HEK293 (cell line): ENCODE measurements around the gene CEP350.
"Not testable (repeated sequence)": the region's sequence is repeated elsewhere in the genome, so short reads cannot be mapped to it uniquely, and the experiment has no call there.

Experiments
- CTCF ChIA-PET: fragments of 350-600 bp; formaldehyde crosslinking; extraction: SDS; loops from one replicate; lab custom pipeline; 2021; ENCODE audit warnings: antibody characterized with exemption; lab: Yijun Ruan, JAX
- POLR2A ChIA-PET: fragments of 300-600 bp; formaldehyde crosslinking; extraction: SDS; loops from one replicate; lab custom pipeline; 2020; ENCODE audit warnings: antibody characterized with exemption, inconsistent platforms; lab: Yijun Ruan, JAX
- H3K27ac ChIP-seq: fragments of 200-500 bp; sonication (Bioruptor generic); 2 replicates; pipeline ENCODE4 v1.5.1; 2014; ENCODE audit warnings: low read depth, low read length, control low read depth, inconsistent platforms; ENCODE audit errors: extremely low read depth
- H3K36me3 ChIP-seq, 2 experiments: fragments of 200-500 bp in 1 of 2; sonication (Bioruptor generic) in 1 of 2; 1 replicate in 1 of 2; 2 replicates in 1 of 2; pipeline ENCODE4 v1.5.1; 2014 to 2017; ENCODE audit warnings: inconsistent platforms in 2 of 2, low read length in 2 of 2; ENCODE audit not compliant: control insufficient read depth in 2 of 2, insufficient read depth in 1 of 2
- H3K4me1 ChIP-seq: fragments of 200-500 bp; sonication (Bioruptor generic); 2 replicates; pipeline ENCODE4 v1.5.1; 2014; ENCODE audit warnings: mild to moderate bottlenecking, low read length, inconsistent platforms; ENCODE audit not compliant: control insufficient read depth, insufficient read depth
- H3K4me3 ChIP-seq: 2 replicates; pipeline ENCODE4 v1.5.1; 2011; ENCODE audit warnings: low read depth, mild to moderate bottlenecking, control low read depth, low read length, moderate library complexity
- H3K9me3 ChIP-seq: fragments of 200-500 bp; sonication (Bioruptor generic); 2 replicates; pipeline ENCODE4 v1.5.1; 2014; ENCODE audit warnings: low read depth, low read length, inconsistent platforms; ENCODE audit not compliant: control insufficient read depth, insufficient read depth
- FEZF1 ChIP-seq: fragments of 450-650 bp; formaldehyde crosslinking; IDR thresholded peaks from 2 replicates; pipeline ENCODE4 v1.5.1; 2016; ENCODE audit warnings: missing biosample characterization, missing genetic modification characterization
- GLIS1 ChIP-seq: fragments of 450-650 bp; formaldehyde crosslinking; IDR thresholded peaks from 2 replicates; pipeline ENCODE4 v1.5.1; 2016; ENCODE audit warnings: missing biosample characterization, missing genetic modification characterization
- KLF9 ChIP-seq: fragments of 450-650 bp; formaldehyde crosslinking; IDR thresholded peaks from 2 replicates; pipeline ENCODE4 v1.5.1; 2016; ENCODE audit warnings: missing biosample characterization, missing genetic modification characterization, low read depth
- TCF7L2 ChIP-seq: IDR thresholded peaks from 2 replicates; pipeline ENCODE4 v1.6.1; 2011; ENCODE audit warnings: low read depth, mild to moderate bottlenecking, inconsistent platforms, low read length, moderate library complexity, borderline replicate concordance
- ZBTB7A ChIP-seq: fragments of 450-650 bp; formaldehyde crosslinking; IDR thresholded peaks from 2 replicates; pipeline ENCODE4 v1.5.1; 2016; ENCODE audit warnings: low read depth, missing biosample characterization, missing genetic modification characterization
- ZFHX2 ChIP-seq: fragments of 450-650 bp; formaldehyde crosslinking; conservative IDR thresholded peaks from 2 replicates; pipeline ENCODE4 v1.5.1; 2016; ENCODE audit warnings: missing biosample characterization, missing genetic modification characterization
- ZNF146 ChIP-seq: fragments of 450-650 bp; formaldehyde crosslinking; IDR thresholded peaks from 2 replicates; pipeline ENCODE4 v1.5.1; 2016; ENCODE audit warnings: missing biosample characterization, missing genetic modification characterization
- ZNF16 ChIP-seq: fragments of 450-650 bp; formaldehyde crosslinking; IDR thresholded peaks from 2 replicates; pipeline ENCODE4 v1.5.1; 2016; ENCODE audit warnings: low read depth, missing biosample characterization, missing genetic modification characterization
- ZNF394 ChIP-seq: fragments of 450-650 bp; formaldehyde crosslinking; IDR thresholded peaks from 2 replicates; pipeline ENCODE4 v1.5.1; 2016; ENCODE audit warnings: missing biosample characterization, missing genetic modification characterization, mild to moderate bottlenecking, moderate library complexity, borderline replicate concordance
- ZNF416 ChIP-seq: fragments of 450-650 bp; formaldehyde crosslinking; IDR thresholded peaks from 2 replicates; pipeline ENCODE4 v1.5.1; 2016; ENCODE audit warnings: missing biosample characterization, missing genetic modification characterization
- ZNF473 ChIP-seq: fragments of 450-650 bp; formaldehyde crosslinking; IDR thresholded peaks from 2 replicates; pipeline ENCODE4 v1.5.1; 2017; ENCODE audit warnings: missing biosample characterization, missing genetic modification characterization
- ZNF555 ChIP-seq: fragments of 450-650 bp; formaldehyde crosslinking; conservative IDR thresholded peaks from 2 replicates; pipeline ENCODE4 v1.5.1; 2017; ENCODE audit warnings: missing biosample characterization, mild to moderate bottlenecking, missing genetic modification characterization, inconsistent platforms
- ZNF610 ChIP-seq: fragments of 450-650 bp; formaldehyde crosslinking; IDR thresholded peaks from 2 replicates; pipeline ENCODE4 v1.5.1; 2016; ENCODE audit warnings: missing biosample characterization, missing genetic modification characterization, borderline replicate concordance
- ZNF654 ChIP-seq: fragments of 450-650 bp; formaldehyde crosslinking; IDR thresholded peaks from 2 replicates; pipeline ENCODE4 v1.5.1; 2016; ENCODE audit warnings: low read depth, missing biosample characterization, missing genetic modification characterization
- ZNF792 ChIP-seq: fragments of 450-650 bp; formaldehyde crosslinking; IDR thresholded peaks from 2 replicates; pipeline ENCODE4 v1.5.1; 2016; ENCODE audit warnings: missing biosample characterization, missing genetic modification characterization
- ZSCAN16 ChIP-seq: fragments of 450-650 bp; formaldehyde crosslinking; IDR thresholded peaks from 2 replicates; pipeline ENCODE4 v1.5.1; 2016; ENCODE audit warnings: missing biosample characterization, missing genetic modification characterization
- ZSCAN30 ChIP-seq: fragments of 450-650 bp; IDR thresholded peaks from 2 replicates; pipeline ENCODE4 v1.5.1; 2018; ENCODE audit warnings: missing biosample characterization, mild to moderate bottlenecking, missing genetic modification characterization, moderate library complexity
- ZXDB ChIP-seq: fragments of 450-650 bp; formaldehyde crosslinking; IDR thresholded peaks from 2 replicates; pipeline ENCODE4 v1.5.1; 2016; ENCODE audit warnings: missing biosample characterization, missing genetic modification characterization
- TF ChIP-seq, protein P1 (sequence below): fragments of 450-650 bp; formaldehyde crosslinking; IDR thresholded peaks from 2 replicates; pipeline ENCODE4 v1.5.1; 2016; ENCODE audit warnings: missing biosample characterization, missing genetic modification characterization
- TF ChIP-seq, protein P2 (sequence below): fragments of 450-650 bp; formaldehyde crosslinking; IDR thresholded peaks from 2 replicates; pipeline ENCODE4 v1.5.1; 2016; ENCODE audit warnings: missing biosample characterization, missing genetic modification characterization
- TF ChIP-seq, protein P3 (sequence below): fragments of 450-650 bp; formaldehyde crosslinking; IDR thresholded peaks from 2 replicates; pipeline ENCODE4 v1.5.1; 2016; ENCODE audit warnings: missing biosample characterization, missing genetic modification characterization

The CEP350 gene

DNA sequence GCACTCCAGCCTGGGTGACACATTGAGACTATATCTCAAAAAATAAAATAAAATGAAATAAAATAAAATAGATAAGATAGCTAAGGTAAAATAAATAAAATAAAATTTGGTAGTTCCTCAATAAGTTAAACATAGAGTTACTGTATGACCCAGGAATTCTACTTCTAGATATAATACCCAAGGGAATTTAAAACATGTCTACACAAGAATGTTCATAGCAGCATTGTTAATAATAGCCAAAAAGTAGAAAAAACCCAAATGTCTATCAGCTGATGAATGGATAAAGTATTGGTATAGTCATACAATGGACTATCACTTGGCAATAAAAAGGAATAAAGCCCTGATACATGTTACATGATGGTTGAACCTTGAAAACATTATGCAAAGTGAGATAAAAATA lies 47.8 kb downstream of the CEP350 start:
- Histone ChIP-seq H3K36me3 (peaks cover 12 to 34% of the 10 kb centered on the region in 2 experiments), H3K4me1 (no peaks in the 10 kb centered on the region)
- POLR2A ChIA-PET, result no interaction called here

DNA sequence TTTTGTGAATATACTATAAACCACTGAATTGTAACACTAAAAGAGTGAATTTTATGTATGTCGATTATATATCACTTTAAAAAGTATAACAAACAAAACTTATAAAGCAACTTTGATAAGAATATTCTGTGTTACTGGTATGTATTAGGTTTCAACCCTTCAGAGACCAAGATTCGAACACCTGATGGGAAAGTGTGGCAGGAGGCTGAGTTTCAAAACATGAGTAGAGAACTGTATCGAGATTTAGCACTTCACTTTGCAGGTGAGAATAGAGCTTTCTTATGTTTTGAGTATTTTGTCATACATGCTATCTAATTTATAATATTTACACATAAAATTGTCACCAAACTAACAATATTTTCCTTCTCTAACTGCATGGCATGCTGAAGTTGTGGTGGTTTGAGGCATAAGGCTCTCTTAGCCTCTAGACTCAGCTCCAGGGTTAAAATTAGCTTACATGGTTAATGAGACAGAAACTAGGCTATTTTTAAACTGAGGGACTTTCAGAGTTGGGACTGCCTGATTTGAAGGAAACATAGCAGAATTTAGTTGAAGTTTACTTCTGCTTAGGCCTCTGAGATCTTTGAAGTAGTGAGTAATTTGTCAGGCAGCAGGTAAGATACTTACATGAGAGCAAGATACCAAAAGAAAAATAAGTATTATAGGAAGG lies 48.6 kb downstream of the CEP350 start:
- H3K4me3 ChIP-seq, result no peak overlapping the region
- H3K36me3 ChIP-seq, result peaks cover 12 to 36% of the 10 kb centered on the region in 2 experiments
- H3K4me1 ChIP-seq, result no peaks in the 10 kb centered on the region
- H3K27ac ChIP-seq, result no peak overlapping the region; the same call in 1 of the 2 replicates
- POLR2A ChIA-PET, result interaction anchor here (1.3 kb wide), 1 partner anchor 151 kb away, joined by 3 read pairs; the partner anchor contains the start of gene QSOX1
- TF ChIP-seq ZNF792 (no peak), ZFHX2 (no peak), TCF7L2 (no peak), ZSCAN16 (tag by site-specific recombination) (no peak), ZBTB7A (tag by site-specific recombination) (no peak), ZNF16 (tag by site-specific recombination) (no peak), ZSCAN30 (tag by site-specific recombination) (no peak), ZNF394 (tag by site-specific recombination) (no peak), KLF9 (tag by site-specific recombination) (no peak)
- TF ChIP-seq, protein P1, sequence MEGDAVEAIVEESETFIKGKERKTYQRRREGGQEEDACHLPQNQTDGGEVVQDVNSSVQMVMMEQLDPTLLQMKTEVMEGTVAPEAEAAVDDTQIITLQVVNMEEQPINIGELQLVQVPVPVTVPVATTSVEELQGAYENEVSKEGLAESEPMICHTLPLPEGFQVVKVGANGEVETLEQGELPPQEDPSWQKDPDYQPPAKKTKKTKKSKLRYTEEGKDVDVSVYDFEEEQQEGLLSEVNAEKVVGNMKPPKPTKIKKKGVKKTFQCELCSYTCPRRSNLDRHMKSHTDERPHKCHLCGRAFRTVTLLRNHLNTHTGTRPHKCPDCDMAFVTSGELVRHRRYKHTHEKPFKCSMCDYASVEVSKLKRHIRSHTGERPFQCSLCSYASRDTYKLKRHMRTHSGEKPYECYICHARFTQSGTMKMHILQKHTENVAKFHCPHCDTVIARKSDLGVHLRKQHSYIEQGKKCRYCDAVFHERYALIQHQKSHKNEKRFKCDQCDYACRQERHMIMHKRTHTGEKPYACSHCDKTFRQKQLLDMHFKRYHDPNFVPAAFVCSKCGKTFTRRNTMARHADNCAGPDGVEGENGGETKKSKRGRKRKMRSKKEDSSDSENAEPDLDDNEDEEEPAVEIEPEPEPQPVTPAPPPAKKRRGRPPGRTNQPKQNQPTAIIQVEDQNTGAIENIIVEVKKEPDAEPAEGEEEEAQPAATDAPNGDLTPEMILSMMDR (tag by site-specific recombination), result no peak
- no peaks in the 10 kb centered on the region for H3K9me3 ChIP-seq
- CTCF ChIA-PET, result no interaction called here

More for the DNA sequence above, 47.8 kb downstream of the CEP350 start:
- Histone ChIP-seq H3K4me3 (no peak overlapping the region), H3K27ac (no peak overlapping the region), H3K9me3 (no peaks in the 10 kb centered on the region)
- no peak for TF ChIP-seq ZNF610 (tag by site-specific recombination)
- TF ChIP-seq ZNF416 (tag by site-specific recombination), result no peak
- TF ChIP-seq ZNF473 (tag by site-specific recombination), result no peak
- TF ChIP-seq FEZF1 (tag by site-specific recombination), result no peak
- TF ChIP-seq ZNF555 (tag by site-specific recombination), result no peak
- TF ChIP-seq GLIS1 (tag by site-specific recombination), result no peak
- TF ChIP-seq ZXDB, result no peak
- TF ChIP-seq ZNF654, result no peak
- CTCF ChIA-PET, result interaction anchor here (0.9 to 1.3 kb wide), 2 partner anchors 15 to 167 kb away, joined by 3 read pairs; no protein-coding TSS in a partner anchor

DNA sequence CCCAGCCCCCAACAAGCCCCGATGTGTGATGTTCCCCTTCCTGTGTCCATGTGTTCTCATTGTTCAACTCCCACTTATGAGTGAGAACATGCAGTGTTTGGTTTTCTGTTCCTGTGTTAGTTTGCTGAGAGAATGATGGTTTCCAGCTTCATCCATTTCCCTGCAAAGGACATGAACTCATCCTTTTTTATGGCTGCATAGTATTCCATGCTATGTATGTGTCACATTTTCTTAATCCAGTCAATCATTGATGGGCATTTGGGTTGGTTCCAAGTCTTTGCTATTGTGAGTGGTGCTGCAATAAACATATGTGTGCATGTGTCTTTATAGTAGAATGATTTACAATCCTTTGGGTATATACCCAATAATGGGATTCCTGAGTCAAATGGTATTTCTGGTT lies 52.2 kb downstream of the CEP350 start:
- H3K4me1 ChIP-seq, POLR2A ChIA-PET: not testable (repeated sequence)

More for the DNA sequence above, 52.2 kb downstream of the CEP350 start:
- not testable (repeated sequence) for H3K9me3 ChIP-seq
- H3K36me3 ChIP-seq, result peaks cover 0 to 31% of the 10 kb centered on the region in 2 experiments; a peak in 2 of 3 replicates
- TF ChIP-seq ZNF146 (tag by site-specific recombination), result peak; percentile 99
- TF ChIP-seq, protein P2, sequence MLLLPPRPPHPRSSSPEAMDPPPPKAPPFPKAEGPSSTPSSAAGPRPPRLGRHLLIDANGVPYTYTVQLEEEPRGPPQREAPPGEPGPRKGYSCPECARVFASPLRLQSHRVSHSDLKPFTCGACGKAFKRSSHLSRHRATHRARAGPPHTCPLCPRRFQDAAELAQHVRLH, result peak; percentile 88
- TF ChIP-seq, protein P3, sequence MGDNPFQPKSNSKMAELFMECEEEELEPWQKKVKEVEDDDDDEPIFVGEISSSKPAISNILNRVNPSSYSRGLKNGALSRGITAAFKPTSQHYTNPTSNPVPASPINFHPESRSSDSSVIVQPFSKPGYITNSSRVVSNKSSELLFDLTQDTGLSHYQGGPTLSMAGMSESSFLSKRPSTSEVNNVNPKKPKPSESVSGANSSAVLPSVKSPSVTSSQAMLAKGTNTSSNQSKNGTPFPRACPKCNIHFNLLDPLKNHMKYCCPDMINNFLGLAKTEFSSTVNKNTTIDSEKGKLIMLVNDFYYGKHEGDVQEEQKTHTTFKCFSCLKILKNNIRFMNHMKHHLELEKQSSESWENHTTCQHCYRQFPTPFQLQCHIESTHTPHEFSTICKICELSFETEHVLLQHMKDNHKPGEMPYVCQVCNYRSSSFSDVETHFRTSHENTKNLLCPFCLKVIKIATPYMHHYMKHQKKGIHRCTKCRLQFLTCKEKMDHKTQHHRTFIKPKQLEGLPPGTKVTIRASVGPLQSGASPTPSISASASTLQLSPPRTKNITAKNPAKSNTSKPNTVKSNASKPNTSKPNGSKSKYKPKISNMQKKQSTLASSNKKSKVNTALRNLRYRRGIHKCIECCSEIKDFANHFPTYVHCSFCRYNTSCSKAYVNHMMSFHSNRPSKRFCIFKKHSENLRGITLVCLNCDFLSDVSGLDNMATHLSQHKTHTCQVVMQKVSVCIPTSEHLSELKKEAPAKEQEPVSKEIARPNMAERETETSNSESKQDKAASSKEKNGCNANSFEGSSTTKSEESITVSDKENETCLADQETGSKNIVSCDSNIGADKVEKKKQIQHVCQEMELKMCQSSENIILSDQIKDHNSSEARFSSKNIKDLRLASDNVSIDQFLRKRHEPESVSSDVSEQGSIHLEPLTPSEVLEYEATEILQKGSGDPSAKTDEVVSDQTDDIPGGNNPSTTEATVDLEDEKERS (tag by site-specific recombination), result 0 out of 2 replicates have a peak, but pooled peaks have one; percentile 68
- TF ChIP-seq, all 188 proteins: peak for 3; not testable (repeated sequence) for 185
- H3K27ac ChIP-seq, CTCF ChIA-PET, H3K4me3 ChIP-seq: not testable (repeated sequence)
